RCC 7860 (cell line): Measurements from ENCODE around the gene SLC30A1.
"Not testable (repeated sequence)": the region's sequence is repeated elsewhere in the genome, so short reads cannot be mapped to it uniquely, and the experiment has no call there.

Experiments
- DNase-seq: peaks from one replicate; pipeline ENCODE4 v3.0.0-alpha.2; 2015; ENCODE audit warnings: low spot score
- FAIRE-seq: peaks from 2 replicates; lab custom pipeline; 2012; peaks lifted over from hg19 to GRCh38; lab: Jason Lieb, UNC

SLC30A1 gene

DNA sequence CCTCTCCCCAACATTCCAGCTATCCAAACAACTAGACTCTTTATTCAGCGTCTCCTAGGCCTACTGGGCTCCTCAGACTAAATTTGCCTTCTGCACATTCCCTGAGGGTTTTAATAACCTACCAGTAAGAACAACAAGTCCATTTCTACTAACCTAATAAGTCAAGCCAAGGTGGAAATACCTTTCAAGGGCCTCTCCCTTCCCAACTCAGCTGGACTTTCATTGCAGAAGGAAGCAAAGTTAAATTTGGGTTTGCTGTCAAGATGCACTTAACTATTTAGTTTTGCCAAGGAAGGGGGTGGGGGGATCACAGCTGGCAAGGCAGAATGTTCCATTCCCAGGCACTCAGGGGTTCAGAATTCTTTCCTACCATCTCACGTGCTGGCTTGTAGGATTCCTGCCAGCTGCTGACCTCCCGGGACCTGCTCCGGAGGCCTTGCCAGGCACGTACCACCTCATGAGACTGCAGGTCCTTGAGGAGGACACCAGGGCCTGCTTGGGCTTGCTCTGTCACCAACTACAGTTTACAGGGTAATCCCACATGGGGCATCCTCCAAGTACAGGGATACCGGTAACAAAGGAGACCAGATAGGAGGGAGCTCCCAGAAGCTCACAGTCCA is 29.8 kb downstream of the SLC30A1 start:
- FAIRE-seq (no peak), DNase-seq (no peak)

DNA sequence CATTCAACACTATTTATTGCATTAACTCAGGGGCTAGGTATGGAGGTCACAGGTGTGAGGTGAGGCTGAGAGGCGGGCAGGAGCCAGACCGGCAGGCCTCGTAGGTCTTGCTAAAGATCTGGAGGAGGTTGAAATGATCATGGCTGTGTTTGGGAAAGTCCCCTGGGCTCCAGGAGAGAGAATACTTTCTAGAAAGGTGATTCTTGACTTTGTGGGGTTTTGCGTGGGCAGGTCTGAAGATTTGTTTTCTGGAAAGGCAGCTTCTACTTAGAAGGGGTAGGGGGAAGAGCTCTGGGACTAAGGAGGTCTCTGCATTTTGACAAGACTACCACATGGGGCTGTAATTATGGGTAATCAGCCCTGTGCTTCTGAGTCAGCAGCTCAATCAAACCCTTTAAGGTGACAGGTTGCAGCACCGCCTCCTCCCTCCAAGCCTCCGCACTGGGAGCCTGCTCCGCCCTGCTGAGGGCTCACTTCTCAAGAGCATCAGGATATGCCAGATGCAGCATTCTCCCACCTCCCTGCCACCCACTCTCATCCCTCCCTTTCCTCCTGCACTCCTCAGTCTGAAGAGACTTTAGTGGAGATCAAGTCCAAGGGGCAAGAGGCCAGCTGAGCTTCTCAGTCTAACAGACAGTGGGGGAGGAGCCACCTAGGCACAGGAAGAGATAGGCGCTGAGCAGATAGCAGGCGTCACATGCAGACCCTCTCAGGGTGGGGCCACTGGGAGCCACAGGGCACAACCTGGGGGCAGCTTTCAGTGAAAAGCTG is 30.5 kb downstream of the SLC30A1 start:
- no peak for DNase-seq
- FAIRE-seq, result no peak

DNA sequence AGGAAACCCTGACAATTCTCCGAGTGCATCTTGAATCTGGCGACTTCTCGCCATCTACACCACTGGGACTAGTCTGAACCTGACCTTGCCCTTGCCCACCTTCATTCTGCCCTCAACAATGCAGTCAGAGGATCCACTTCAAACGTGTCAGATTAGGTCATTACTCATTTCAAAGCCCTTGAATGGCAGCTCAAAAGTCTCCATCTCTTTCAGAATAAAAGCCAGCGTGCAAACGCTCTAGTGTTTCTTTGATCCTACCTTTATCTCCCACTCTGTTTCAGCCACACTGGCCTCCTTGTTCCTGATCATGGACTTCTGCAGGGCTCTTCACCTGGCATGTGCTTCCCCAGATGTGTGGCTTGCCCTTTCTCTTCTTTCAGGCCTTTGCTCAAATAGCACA is 31.3 kb downstream of the SLC30A1 start:
- FAIRE-seq (no peak), DNase-seq (no peak)

DNA sequence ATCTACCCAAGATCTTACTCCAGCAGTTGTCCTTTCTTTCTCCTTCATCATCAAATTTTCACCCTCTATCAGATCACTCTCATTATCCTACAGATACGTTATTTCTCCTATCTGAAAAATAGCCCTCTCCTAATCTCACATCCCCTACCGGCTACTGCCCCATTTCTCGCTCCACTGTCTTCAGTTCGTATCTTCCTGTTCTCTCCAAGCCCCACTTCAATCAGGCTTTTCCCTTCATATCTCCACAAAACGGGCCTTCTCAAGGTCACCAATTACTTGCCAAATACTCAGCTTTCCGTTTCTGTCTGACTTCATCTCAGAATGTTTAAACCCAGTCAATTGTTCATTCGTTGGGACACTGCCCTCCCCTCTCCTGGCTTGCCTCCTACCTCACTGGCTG is 32.4 kb downstream of the SLC30A1 start:
- FAIRE-seq (no peak), DNase-seq (no peak)

DNA sequence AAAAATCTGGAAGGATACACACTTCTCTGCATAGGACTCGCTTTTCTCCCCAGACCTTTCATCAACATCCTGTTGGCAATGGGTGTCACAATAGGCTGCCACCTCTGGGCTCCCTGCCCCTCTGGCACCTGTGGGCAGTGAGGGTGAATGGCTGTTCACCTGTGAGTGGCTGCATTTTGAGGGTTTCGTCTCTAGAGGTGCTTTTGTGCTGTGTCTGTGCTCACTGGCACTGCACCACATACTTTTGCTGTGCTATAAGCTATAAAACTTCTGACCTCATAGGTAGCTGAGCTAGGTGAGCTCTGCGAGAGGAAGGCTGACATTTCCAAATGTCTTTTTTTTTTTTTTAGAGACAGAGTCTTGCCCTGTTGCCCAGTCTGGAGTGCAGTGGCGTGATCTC is 35.9 kb downstream of the SLC30A1 start:
- no peak for FAIRE-seq
- DNase-seq, result no peak

DNA sequence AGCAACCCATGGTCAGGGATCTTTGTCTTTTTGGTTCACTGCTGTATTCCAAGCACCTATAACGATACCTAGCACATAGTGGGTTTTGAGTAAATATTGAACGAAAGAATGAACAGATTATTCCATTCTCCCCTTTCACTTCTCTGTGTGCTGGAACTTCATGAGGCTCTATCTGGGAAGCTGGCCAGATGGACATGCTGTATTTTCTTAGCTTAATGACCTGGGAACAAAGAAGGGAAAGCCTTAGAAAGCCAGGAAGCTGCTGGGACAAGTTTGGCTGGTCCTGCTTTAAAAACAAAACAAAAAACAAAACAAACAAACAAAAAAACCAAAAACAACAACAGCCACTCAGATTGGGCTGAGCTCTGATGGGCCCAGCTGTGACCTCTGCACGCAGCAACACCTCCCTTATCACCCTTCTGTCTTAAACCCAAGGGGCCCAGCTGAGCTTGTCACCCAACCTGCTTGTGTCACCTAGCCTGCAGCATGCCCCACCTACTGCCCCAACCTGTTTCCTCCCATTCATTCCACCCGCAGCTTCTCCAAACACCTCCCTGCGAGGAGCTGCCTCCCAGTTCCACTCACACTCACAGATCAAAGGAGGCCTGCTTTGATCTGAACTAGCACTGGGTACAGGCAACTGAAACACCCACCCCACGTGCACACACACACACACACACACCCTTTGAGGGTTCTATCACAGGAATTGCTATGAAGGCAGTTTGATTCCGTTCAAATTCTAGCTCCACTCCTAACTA is 37.1 kb downstream of the SLC30A1 start:
- FAIRE-seq (no peak), DNase-seq (no peak)

DNA sequence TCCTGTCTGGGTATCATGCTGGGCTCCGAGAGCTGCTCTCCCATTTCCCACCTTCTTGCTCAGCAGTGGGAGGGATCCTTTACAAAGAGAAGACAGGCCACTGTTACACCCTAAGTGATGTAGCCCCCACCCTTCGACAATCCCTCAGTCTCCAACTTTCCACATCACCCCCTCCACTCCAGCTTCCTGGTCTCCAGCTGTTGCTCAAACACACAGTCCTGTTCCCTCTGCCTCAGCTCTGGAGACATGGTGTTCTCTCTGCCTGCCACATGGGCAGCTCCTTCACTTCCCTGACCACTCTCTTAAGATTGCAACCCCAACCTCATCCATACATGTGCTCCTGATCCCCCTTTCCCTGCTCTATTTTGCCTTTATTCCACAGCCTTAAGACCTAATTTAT is 37.7 kb downstream of the SLC30A1 start:
- FAIRE-seq, result no peak

DNA sequence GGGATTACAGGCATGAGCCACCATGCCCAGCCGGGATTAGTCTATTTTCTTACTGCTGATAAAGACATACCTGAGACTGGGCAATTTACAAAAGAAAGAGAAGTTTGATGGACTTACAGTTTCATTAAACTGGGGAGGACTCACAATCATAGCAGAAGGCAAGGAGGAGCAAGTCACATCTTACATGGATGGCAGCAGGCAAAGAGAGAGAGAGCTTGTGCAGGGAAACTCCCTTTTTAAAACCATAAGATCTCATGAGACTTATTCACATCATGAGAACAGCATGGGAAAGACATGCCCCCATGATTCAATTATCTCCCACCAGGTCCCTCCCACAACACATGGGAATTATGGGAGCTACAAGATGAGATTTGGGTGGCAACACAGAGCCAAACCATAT is 38.1 kb downstream of the SLC30A1 start:
- not testable (repeated sequence) for DNase-seq

More for the DNA sequence above, 37.7 kb downstream of the SLC30A1 start:
- no peak for DNase-seq

DNA sequence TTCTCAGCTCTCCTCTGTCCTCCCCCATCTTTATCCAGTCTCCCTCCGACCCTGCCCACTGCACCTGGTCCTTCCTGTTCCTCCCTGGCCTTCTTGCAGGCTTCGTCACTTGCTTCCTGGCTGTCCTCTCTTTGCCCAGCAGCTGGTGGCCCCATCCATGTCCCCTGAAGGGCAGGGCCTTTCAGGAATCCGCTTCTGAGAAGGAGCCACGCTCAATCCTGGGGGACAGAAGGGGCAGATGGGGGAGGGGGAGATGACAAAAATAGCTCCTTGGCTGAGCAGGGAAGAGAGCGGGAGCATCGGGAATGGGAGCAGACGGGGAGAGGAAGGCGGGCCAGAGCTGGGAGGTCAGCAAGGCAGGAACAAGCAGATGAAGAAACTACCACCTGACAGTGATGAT is 40.7 kb downstream of the SLC30A1 start:
- FAIRE-seq, result no peak
- no peak for DNase-seq

More for the DNA sequence above, 38.1 kb downstream of the SLC30A1 start:
- not testable (repeated sequence) for FAIRE-seq

DNA sequence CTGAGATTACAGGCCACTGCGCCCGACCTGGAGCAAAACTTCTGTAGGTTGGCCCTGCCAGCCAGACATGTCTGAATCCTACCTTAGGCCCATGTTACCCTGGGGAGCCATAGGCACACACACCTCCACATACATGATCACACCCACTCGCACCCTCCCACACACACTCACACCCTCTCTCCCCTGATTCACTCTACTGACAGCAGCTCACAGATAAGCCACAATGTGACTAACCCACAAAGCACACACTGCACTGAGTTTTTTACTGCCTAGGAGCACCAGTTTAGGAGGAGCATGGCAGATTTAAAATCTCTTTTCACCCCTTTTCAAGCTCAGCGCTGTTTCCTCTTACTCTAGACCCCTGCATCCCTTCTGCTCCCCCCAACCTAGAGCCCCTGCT is 41.7 kb downstream of the SLC30A1 start:
- no peak for FAIRE-seq
- DNase-seq, result no peak

DNA sequence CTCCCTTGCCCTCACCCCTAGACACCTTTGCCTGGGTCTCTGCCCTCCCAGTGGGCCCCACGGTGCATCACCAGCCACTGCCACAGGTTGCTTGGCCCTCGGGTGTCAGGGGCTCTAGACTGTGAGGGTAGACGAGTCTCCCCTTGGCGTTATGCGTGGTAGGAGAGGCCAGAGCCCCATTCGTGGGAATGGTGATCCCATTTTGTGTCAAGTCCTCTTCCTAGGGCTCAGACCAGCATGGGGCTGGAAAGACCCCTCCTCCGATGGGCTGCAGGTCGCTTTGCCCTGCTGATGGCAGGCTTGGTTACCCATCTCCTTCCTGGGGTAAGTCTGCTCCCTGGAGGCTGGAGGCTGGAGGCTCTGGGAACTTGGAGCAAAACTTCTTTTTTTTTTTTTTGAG is 42.4 kb downstream of the SLC30A1 start:
- no peak for DNase-seq
- no peak for FAIRE-seq

DNA sequence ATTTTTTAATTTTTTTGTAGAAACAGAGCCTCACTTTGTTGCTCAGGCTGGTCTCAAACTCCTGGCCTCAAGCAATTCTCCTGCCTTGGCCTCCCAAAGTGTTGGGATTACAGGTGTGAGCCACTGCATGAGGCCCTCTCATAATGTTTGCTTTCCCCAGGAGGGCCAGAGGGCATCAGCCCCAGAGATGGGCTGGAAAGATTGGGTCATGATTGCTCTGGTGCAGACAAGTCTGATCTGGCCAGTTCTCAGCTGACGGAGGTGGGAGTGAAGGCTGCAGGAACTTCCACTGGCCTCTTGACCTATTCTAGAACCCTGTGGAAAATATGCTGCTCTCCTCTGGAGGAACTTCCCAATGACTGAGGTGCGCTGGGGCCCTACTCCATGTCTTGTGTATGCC is 43.6 kb downstream of the SLC30A1 start:
- FAIRE-seq (no peak), DNase-seq (no peak)

DNA sequence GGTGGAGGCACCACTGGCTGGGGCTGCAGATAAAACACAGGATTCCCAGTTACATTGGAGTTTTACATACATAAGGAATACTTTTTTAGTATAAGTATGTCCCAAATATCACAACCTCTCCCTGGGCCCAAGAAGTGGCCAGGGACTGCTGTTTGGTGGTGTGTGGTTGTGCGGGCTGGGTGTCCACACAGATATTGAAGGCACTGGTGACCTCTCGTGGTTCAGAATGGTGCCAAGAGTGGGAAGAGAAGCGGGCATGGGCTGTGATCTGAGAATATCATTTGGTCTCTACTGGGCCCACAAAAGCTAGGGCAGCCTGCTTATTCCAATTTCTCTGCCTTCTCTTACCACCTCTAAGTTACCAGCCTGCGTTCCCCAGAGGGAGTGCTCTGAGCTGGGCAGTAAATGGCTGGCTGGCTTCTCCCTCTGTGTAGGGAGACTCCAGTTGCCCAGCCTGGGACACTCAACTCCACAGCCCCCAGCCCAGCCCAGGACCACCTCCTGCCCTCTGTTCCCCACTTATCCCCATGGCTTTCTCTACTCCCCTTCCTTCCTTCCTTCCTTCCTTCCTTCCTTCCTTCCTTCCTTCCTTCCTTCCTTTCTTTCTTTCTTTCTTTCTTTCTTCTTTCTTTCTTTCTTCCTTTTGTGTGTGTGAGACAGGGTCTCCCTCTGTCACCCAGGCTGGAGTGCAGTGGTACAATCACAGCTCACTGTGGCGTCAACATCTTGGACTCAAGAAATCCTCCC is 44.2 kb downstream of the SLC30A1 start:
- FAIRE-seq (no peak), DNase-seq (no peak)

DNA sequence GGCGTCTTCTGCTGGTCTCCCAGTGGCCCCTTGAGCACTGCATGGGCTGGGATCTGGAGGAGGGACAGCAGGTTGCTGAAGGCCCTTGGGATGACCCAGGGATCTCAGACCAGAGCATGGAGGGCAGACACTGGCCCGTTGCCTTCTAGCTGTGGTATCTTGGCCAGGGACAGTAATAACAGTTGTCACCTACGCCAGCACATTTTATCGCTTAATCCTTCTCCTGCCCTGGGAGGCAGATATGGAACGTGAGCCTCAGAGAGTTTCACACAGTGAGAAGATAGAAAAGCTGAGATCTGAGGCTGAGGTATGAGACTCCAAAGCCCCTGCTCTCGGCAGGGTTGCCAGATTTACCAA is 46.9 kb downstream of the SLC30A1 start:
- DNase-seq (no peak), FAIRE-seq (no peak)

DNA sequence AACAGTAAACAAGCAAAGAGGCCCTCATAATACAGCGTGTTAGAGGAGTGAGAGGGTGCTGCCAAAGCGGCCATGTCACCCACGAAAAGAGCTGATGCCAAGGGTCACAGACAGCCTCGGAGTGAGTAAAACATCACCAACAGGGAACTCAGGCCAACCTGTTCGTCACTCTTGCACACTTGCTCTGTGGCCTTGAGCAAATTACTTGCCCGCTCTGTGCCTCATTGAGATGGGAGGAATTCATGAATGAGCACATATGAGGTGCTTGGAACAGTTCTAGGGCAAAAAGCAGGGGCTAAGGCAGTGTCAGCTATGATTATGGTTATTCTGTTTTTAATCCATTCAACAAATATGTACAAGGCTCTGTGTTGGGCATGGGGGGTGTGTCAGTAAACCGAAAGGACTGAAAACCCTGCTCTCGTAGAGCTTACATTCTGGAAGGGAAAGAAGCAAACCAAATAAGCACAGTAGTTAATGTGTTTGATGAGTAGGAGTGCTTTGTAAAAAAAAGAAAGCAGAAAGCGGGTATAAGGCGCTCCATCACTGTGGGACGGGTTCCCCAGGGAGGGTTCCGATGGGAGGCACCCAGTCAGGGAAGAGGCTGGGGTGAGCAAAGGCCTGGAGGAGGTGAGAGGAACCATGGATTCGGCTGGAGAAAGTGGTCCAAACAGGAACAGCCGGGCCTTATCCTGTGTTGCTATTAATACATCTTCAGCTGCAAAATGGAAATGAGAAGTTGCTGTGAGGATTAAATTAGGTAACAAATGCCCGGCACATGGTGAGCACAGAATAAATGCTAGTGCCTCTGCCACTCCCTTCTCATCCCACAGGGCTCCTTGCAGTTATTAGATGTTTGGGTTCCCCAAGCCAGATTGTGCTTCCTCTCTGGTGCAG is 47.5 kb downstream of the SLC30A1 start:
- DNase-seq, result no peak
- no peak for FAIRE-seq

DNA sequence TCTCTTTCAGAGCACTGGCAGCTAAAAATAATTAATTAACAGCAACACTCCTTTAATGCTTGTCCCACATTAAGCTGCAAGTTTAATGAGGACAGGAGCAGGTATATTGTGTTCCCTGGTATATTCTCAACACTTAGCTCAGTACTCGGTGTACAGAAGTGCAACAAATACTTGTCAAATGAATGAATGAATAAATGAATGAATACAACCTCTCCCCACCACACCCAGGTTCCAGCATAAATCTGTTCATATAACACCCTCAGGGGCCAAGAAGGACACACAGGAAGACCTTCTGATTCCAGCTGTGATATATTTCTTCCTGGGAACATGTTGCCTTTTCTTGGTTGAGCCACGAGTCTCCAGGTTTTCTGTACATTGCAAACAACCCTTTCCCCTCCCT is 48.9 kb downstream of the SLC30A1 start:
- no peak for FAIRE-seq

DNA sequence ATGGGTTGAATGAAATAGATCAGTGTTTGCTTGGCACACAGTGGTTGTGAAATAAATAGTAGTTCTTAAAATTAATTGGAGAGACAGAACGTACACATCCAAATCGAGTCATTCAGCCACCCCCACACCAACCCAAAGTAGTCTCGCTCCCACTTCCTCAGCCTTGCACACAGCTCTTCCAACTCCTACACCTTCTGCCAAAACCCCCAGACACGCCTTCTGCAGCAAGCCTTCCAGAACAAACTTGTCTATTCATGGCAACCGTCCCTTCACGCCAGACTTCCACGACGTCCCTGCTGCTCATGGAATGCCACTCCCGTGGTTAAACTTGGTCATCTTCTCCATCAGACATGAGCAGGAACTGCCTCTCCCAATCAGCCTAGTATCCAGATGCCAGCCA is 49.5 kb downstream of the SLC30A1 start:
- FAIRE-seq (no peak), DNase-seq (no peak)

More for the DNA sequence above, 48.9 kb downstream of the SLC30A1 start:
- no peak for DNase-seq

DNA sequence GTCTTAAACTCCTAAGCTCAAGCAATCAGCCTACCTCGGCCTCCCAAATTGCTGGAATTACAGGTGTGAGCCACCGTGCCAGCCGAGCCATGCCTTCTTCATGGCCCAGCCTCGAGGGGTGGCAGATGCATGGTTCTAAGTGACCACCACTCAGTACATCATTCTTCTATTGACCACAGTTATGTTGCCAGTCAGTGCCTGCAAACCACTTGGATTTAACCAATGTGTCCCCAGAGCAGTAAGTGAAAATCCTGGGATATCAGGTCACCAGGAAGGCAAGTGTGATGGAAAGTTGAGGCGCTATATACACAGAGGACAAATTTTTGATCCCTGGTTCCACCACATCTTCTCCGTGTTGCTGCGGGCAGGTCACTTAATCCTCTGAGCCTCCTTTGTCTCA is 50.0 kb downstream of the SLC30A1 start:
- DNase-seq (no peak), FAIRE-seq (no peak)

DNA sequence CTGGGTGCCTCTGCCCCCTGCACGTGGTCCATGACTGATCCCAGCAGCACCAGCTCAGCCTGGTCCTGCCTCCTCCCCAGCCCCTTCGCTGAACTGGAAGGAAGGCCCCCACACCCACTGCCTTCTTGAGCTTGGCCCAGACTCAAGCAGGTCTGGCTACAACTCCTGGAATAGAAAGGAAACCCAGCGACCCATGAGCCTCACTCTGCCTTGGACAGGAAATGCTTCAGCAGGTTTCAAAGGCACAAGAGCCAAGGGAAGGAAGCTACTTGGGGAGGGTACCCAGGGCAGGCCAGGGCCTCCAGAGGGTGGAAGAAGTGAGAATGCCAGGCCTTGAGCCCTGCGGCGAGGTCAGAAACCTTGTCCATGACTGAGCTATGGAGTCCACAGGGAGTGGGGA is 51.1 kb downstream of the SLC30A1 start:
- DNase-seq, result no peak
- no peak for FAIRE-seq

DNA sequence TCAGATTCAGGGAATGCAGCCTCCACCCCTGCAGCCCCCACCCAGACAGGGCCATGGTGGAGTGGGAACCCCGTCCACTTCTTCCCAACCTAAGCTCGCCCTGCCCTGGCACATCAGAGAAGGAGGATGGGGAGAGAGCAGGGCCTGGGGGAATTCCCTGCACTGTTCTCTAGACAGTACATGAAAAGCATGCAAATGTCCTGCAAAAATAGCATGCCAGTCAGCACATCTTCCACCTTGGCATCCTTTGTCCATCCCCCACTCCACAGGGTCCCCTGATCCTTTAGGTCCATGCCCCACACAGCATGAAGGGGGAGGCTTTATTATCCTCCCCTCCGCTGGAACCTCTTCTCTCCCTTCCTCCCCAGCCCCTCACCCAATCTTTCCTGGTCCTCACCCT is 52.0 kb downstream of the SLC30A1 start:
- DNase-seq (no peak), FAIRE-seq (no peak)
